HepG2 (cell line): ENCODE data around the gene CORO7. TPM values are rescaled to one million over a fixed set of nuclear protein-coding genes. Genes with fewer than 3 reads are reported as not detected.

Experiments used
- BCL6 ChIP-seq: IDR thresholded peaks from 2 replicates; pipeline ENCODE4 v1.6.1; 2016; ENCODE audit warnings: missing genetic modification reagents, missing compliant biosample characterization
- HIVEP1 ChIP-seq: sonication (generic); formaldehyde crosslinking; IDR thresholded peaks from 2 replicates; pipeline ENCODE4 v1.4.0; 2020; ENCODE audit warnings: mild to moderate bottlenecking, missing genetic modification reagents
- MED8 ChIP-seq: sonication (generic); formaldehyde crosslinking; IDR thresholded peaks from 2 replicates; pipeline ENCODE4 v1.8.1; 2023; ENCODE audit warnings: mild to moderate bottlenecking, missing genetic modification reagents; ENCODE audit not compliant: insufficient replicate concordance
- MEF2D ChIP-seq: sonication (generic); formaldehyde crosslinking; IDR thresholded peaks from 2 replicates; pipeline ENCODE4 v1.5.1; 2020; ENCODE audit warnings: mild to moderate bottlenecking, missing genetic modification reagents
- PHF21A ChIP-seq: sonication (generic); formaldehyde crosslinking; IDR thresholded peaks from 2 replicates; pipeline ENCODE4 v1.5.0; 2020; ENCODE audit warnings: mild to moderate bottlenecking, missing genetic modification reagents
- PHF8 ChIP-seq: sonication (generic); formaldehyde crosslinking; IDR thresholded peaks from 2 replicates; pipeline ENCODE4 v1.5.0; 2020; ENCODE audit warnings: missing genetic modification reagents
- RXRA ChIP-seq: sonication (generic); formaldehyde crosslinking; IDR thresholded peaks from 2 replicates; pipeline ENCODE4 v1.5.1; 2020; ENCODE audit warnings: missing genetic modification reagents
- SALL1 ChIP-seq: sonication (generic); formaldehyde crosslinking; IDR thresholded peaks from 2 replicates; pipeline ENCODE4 v1.8.0; 2022; ENCODE audit warnings: mild to moderate bottlenecking, missing genetic modification reagents
- SP4 ChIP-seq: sonication (generic); formaldehyde crosslinking; IDR thresholded peaks from 2 replicates; pipeline ENCODE4 v1.8.1; 2023; ENCODE audit warnings: mild to moderate bottlenecking, missing genetic modification reagents
- XRCC5 ChIP-seq: fragments of 200-400 bp; formaldehyde crosslinking; optimal IDR thresholded peaks from 2 replicates; pipeline ENCODE3; 2017; ENCODE audit warnings: mild to moderate bottlenecking, low read length
- ZFY ChIP-seq: sonication (generic); formaldehyde crosslinking; IDR thresholded peaks from 2 replicates; pipeline ENCODE4 v1.4.0; 2020; ENCODE audit warnings: missing genetic modification reagents
- ZNF224 ChIP-seq: sonication (generic); formaldehyde crosslinking; IDR thresholded peaks from 2 replicates; pipeline ENCODE4 v1.5.0; 2020; ENCODE audit warnings: mild to moderate bottlenecking, missing genetic modification reagents
- ZNF24 ChIP-seq: fragments of 450-650 bp; IDR thresholded peaks from 2 replicates; pipeline ENCODE4 v1.6.1; 2017; ENCODE audit warnings: antibody characterized with exemption, mild to moderate bottlenecking
- ZNF605 ChIP-seq: sonication (generic); formaldehyde crosslinking; IDR thresholded peaks from 2 replicates; pipeline ENCODE4 v1.8.0; 2022; ENCODE audit warnings: mild to moderate bottlenecking, missing genetic modification reagents
- ZNF746 ChIP-seq: sonication (generic); formaldehyde crosslinking; IDR thresholded peaks from 2 replicates; pipeline ENCODE4 v1.8.0; 2022; ENCODE audit warnings: mild to moderate bottlenecking, missing genetic modification reagents
- polyA plus RNA-seq, 8 experiments: library from polyadenylated mRNA; depleted of rRNA in 3 of 8; stranded (reverse) in 7 of 8; unstranded in 1 of 8; fragments of >200 nt; fragmentation: Illumina TruSeq in 4 of 8; extraction: Trizol in 4 of 8; gene quantifications; 2 replicates each; pipeline versions ENCODE4 v1.2.1 to v1.2.3, GENCODE V29; 2011 to 2016; ENCODE audit warnings: low read depth in 4 of 8, missing spikeins in 1 of 8, mixed read lengths in 1 of 8; ENCODE audit not compliant: insufficient read depth in 1 of 8
- total RNA-seq, 5 experiments: library from RNA; depleted of rRNA; stranded (reverse); fragments of >200 nt; fragmentation: Illumina TruSeq; extraction: Trizol; gene quantifications; 2 replicates each; pipeline ENCODE4 v1.2.3, GENCODE V29; 2016; ENCODE audit warnings: low read depth in 1 of 5
- TF ChIP-seq, protein P1 (sequence below): sonication (generic); formaldehyde crosslinking; IDR thresholded peaks from 2 replicates; pipeline ENCODE4 v1.4.0; 2020; ENCODE audit warnings: mild to moderate bottlenecking, missing genetic modification reagents
- TF ChIP-seq, protein P2 (sequence below): sonication (generic); formaldehyde crosslinking; IDR thresholded peaks from 2 replicates; pipeline ENCODE4 v1.4.0; 2020; ENCODE audit warnings: mild to moderate bottlenecking, missing genetic modification reagents
- TF ChIP-seq, protein P3 (sequence below): sonication (generic); formaldehyde crosslinking; IDR thresholded peaks from 2 replicates; pipeline ENCODE4 v1.4.0; 2020; ENCODE audit warnings: missing genetic modification reagents

Gene CORO7
- total and polyA plus RNA-seq, 2 of the 13 experiments (the other 11 are each of a cell fraction or from before 2014, with no cell fraction given), result 9.9 to 14.3 TPM

DNA sequence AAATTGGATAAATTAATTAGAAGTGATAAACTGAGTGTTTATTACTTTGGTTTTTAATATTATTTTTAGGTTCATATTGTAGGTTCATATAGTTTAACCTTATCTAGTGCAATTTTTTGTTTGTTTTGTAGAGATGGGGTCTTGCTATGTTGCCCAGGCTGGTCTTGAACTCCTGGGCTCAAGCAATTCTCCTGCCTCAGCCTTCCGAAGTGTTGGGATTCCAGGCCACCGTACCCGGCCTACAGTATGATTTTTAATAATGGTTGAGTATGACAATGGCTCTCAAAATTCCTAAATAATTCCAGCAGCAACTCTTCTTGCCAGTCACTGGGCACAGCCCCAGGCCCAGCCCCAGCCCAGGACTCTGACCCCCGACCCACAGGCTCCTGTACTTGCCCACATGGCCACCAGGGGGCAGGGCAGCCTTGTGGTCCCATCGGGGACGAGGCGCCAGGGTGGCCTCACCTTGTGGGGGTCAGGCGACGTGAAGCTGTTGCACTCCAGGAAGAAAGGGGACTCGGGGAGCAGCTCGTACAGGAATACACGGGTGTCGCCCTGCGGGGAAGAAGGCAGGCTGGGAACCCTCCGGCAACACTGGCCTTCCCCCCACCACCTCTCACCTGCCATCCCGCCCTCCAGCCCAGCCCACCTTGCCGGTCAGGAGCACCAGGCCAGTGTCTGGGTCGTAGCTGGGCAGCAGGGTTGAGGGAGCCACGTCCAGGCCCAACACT, 57.4 kb downstream of the CORO7 start (continued):
- TF ChIP-seq, protein P1, sequence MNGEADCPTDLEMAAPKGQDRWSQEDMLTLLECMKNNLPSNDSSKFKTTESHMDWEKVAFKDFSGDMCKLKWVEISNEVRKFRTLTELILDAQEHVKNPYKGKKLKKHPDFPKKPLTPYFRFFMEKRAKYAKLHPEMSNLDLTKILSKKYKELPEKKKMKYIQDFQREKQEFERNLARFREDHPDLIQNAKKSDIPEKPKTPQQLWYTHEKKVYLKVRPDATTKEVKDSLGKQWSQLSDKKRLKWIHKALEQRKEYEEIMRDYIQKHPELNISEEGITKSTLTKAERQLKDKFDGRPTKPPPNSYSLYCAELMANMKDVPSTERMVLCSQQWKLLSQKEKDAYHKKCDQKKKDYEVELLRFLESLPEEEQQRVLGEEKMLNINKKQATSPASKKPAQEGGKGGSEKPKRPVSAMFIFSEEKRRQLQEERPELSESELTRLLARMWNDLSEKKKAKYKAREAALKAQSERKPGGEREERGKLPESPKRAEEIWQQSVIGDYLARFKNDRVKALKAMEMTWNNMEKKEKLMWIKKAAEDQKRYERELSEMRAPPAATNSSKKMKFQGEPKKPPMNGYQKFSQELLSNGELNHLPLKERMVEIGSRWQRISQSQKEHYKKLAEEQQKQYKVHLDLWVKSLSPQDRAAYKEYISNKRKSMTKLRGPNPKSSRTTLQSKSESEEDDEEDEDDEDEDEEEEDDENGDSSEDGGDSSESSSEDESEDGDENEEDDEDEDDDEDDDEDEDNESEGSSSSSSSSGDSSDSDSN (CRISPR knock-in tag), result peak; percentile 33; the same call in 1 of the 2 replicates
- TF ChIP-seq ZNF24 (no peak), ZNF605 (peak; percentile 23; the same call in 1 of the 2 replicates), SP4 (CRISPR knock-in tag) (0 out of 2 replicates have a peak, but pooled peaks have one; percentile 31), MED8 (peak; percentile 50), RXRA (CRISPR knock-in tag) (peak; percentile 65), PHF8 (peak; percentile 24; the same call in 1 of the 2 replicates), HIVEP1 (CRISPR knock-in tag) (0 out of 2 replicates have a peak, but pooled peaks have one; percentile 46), PHF21A (no peak), SALL1 (peak; percentile 39; the same call in 1 of the 2 replicates), MEF2D (CRISPR knock-in tag) (no peak), ZFY (CRISPR knock-in tag) (peak; percentile 23; the same call in 1 of the 2 replicates), ZNF746 (CRISPR knock-in tag) (no peak), ZNF224 (CRISPR knock-in tag) (0 out of 2 replicates have a peak, but pooled peaks have one; percentile 41), BCL6 (0 out of 2 replicates have a peak, but pooled peaks have one; percentile 42), XRCC5 (peak; percentile 31)
- TF ChIP-seq, protein P2, sequence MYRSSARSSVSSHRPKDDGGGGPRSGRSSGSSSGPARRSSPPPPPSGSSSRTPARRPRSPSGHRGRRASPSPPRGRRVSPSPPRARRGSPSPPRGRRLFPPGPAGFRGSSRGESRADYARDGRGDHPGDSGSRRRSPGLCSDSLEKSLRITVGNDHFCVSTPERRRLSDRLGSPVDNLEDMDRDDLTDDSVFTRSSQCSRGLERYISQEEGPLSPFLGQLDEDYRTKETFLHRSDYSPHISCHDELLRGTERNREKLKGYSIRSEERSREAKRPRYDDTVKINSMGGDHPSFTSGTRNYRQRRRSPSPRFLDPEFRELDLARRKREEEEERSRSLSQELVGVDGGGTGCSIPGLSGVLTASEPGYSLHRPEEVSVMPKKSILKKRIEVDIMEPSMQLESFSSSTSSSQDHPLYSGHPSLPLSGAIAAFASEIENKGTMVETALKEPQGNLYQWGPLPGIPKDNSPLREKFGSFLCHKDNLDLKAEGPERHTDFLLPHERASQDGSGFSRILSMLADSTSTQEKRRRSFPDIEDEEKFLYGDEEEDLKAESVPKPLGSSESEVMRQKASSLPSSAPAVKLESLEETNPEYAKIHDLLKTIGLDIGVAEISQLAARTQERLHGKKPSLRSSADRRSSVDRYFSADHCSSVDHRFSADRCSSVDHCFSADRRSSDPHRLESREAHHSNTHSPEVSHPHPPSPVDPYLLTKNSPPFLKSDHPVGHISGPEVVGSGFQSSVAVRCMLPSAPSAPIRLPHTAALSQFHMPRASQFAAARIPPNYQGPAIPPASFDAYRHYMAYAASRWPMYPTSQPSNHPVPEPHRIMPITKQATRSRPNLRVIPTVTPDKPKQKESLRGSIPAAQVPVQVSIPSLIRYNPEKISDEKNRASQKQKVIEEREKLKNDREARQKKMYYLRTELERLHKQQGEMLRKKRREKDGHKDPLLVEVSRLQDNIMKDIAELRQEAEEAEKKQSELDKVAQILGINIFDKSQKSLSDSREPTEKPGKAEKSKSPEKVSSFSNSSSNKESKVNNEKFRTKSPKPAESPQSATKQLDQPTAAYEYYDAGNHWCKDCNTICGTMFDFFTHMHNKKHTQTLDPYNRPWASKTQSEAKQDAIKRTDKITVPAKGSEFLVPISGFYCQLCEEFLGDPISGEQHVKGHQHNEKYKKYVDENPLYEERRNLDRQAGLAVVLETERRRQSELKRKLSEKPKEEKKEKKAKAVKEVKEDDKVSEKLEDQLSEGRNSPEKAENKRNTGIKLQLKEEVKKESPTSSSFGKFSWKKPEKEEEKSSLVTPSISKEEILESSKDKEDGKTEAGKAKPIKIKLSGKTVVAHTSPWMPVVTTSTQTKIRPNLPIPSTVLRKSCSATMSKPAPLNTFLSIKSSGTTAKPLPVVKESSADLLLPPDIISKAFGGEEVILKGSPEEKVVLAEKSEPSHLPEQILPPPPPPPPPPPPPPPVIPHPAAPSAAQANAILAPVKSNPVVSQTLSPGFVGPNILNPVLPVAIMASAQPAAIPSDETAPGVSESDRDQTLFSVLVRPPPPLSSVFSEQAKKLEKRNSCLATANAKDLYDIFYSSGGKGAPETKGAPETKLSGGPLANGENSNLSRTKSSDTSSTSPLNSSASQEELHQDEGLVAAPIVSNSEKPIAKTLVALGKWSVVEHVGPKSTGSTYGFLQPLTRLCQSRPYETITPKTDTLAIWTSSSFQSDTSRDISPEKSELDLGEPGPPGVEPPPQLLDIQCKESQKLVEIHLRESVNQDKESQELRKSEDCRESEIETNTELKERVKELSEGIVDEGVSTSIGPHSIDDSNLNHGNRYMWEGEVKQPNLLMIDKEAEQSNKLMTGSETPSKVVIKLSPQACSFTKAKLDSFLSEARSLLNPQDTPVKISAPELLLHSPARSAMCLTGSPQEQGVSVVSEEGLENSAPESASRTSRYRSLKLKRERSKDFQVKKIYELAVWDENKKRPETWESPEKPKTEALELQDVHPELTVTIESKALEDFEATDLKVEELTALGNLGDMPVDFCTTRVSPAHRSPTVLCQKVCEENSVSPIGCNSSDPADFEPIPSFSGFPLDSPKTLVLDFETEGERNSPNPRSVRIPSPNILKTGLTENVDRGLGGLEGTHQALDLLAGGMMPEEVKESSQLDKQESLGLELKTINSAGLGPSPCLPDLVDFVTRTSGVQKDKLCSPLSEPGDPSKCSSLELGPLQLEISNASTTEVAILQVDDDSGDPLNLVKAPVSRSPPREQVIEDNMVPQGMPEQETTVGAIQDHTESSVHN (CRISPR knock-in tag), result no peak
- TF ChIP-seq, protein P3, sequence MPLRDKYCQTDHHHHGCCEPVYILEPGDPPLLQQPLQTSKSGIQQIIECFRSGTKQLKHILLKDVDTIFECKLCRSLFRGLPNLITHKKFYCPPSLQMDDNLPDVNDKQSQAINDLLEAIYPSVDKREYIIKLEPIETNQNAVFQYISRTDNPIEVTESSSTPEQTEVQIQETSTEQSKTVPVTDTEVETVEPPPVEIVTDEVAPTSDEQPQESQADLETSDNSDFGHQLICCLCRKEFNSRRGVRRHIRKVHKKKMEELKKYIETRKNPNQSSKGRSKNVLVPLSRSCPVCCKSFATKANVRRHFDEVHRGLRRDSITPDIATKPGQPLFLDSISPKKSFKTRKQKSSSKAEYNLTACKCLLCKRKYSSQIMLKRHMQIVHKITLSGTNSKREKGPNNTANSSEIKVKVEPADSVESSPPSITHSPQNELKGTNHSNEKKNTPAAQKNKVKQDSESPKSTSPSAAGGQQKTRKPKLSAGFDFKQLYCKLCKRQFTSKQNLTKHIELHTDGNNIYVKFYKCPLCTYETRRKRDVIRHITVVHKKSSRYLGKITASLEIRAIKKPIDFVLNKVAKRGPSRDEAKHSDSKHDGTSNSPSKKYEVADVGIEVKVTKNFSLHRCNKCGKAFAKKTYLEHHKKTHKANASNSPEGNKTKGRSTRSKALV (CRISPR knock-in tag), result no peak
